ENCODE measurements around the gene CAPN2.
"Not testable (repeated sequence)": the region's sequence is repeated elsewhere in the genome, so short reads cannot be mapped to it uniquely, and the experiment has no call there.

CAPN2 gene

DNA sequence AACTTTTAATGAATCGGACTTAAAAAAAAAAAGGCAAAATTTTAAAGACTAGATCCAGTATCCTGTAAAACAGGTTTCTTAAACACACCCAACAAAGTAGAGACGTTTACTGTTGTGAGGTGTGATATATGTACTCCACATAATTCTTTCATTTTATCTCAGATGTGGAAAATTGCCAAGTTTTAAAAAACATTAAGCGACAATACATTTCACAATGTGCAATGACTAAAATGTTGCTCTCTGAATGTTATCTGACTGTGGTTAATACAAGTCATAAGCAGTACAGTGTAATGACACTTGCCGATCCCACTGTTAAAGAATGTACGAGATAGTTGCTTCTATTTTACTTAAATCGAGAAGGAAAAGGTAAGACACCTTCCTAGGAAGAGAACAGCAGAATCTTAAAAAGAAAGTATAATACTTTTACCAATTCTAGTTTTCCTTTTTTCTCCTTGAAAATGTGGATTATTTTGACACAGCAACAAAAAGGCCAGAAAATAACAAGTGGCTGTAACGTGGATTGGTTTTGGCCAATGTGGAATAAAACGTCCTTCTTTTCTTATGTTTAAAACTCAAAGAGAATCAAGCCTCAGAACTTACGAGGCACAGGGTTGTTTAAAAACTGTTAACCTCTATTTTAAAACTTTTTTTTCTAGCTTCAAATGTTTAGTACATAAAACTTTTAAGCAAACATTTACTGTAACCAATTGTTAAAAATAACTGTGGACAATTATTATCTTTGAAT lies 82.0 kb downstream of the CAPN2 start:
- DNase-seq = no peak

DNA sequence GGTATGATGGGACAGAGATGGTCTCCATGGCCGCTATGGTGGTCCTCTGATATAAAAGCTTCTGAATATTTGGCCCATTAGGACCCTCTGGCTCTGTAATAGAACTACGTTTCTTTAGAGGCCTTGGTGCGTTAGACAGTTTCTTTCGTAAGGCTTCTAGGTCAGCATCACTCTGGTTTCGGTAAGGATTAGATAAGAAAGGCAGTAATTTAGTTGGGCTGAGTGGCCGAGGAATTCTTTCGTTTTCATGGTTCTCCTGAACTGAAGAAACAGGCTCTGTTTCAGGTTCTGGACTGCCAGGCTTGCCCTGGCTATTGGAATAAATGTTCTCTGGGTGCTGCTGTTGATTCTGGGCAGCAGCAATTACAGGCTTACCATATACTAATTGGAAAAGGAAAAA lies 83.9 kb downstream of the CAPN2 start:
- no peak for DNase-seq

DNA sequence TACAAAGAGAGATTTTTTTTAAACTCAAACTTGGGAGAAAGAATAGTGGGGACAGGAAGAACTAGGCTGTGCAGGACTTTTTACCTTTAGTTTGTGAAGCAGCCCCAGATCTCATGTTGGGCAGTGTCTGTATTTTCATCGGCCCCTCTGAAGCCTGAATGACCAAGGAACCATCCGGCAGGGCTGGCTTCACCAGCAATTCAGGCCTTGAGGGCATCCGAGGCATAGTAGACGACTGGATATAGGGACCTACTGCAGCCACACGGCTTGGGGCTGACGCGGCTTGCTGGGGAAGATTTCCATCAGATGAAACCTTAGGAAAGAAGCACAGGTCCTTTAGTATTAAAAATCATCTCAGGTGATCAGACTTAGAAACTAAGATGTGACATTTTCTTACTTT lies 89.7 kb downstream of the CAPN2 start:
- DNase-seq = no peak

DNA sequence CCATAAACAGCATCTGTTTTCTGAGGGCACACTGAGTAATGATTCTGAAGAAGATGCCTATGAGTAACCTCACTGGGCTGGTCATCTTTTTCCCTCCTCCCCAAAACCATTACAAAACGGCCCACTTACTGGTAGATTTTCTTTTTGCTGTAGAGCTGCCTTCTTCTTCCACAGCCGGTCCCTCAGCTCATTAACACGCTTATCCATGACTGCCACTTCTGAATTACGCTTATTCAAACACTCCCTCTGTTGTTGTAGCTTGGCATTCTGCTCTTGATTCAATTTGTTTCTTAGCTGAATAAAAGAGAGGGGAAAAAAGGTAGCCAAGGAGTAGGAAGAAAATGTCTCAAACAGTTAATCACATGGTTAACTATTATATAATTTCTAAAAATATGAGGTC lies 90.3 kb downstream of the CAPN2 start:
- DNase-seq = no peak

DNA sequence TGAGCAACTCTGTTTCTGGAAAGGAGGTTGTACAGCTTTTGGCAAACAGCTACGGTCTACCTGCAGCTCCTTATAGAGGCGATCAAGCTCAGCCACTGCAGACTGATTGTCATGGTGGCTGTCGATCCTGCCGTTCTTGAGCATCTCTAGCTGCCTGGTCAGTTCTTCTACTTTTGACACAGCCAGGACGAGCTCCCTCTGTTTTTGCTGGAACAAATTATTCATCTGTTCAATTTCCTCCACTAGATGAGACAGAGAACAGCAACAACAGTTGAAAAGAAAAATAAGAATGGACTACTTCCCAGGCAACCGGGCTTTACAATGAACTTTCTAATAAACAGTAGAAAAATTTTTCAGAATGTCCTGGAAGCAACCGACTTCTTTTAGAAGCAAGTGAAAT lies 90.9 kb downstream of the CAPN2 start:
- DNase-seq = no peak

DNA sequence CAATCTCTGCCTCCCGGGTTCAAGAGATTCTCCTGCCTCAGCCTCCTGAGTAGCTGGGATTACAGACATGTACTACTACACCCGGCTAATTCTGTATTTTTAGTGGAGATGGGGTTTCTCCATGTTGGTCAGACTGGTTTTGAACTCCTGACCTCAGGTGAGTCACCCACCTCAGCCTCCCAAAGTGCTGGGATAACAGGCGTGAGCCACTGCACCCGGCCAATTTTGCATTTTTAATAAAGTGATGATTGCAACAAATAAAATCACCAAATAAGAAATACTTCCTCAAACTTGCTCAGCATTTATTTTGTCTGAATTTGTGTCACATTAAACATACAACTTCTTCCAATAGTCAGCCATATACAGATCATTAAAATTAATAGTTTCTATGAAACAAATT lies 97.6 kb downstream of the CAPN2 start:
- DNase-seq = not testable (repeated sequence)

DNA sequence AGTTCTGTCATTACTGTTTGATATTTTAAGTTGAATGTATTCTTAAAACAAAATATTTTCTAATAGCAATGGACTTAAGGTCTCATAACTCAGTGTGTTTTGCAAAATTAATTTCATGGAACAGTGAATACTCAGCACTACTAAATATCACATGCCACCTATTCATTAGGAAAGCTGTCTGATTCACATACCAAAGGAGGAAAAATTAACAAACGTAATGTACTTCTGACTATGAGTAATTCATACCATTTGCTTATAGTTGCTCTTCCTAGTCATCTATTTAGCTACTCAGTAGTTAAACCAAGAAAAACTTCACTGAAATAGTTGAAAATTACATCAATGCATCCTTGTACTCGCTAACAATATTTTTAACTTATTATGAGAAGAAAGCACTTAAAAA lies 98.2 kb downstream of the CAPN2 start:
- no peak for DNase-seq

DNA sequence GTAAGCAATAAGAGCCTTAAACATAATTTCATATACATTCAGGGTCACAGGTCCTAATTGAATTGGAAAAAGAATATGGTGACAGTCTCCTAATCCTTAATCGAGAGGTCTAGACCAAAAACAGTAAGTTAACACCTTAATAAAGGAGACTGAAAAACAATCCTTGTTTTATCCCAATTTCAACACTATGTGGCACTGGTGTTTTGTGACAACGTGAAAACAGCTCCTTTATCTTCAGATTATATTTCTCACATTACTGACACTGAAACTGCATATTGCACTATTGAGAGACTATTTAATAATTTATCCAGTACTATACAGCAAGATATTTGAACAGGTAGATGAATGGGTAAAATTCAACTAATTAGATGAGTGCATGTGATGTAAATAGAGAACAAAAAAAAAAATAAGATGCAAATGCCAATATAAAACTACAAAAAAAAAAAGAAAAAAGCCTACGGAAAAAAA lies 99.3 kb downstream of the CAPN2 start:
- peak; percentile 19 for DNase-seq

DNA sequence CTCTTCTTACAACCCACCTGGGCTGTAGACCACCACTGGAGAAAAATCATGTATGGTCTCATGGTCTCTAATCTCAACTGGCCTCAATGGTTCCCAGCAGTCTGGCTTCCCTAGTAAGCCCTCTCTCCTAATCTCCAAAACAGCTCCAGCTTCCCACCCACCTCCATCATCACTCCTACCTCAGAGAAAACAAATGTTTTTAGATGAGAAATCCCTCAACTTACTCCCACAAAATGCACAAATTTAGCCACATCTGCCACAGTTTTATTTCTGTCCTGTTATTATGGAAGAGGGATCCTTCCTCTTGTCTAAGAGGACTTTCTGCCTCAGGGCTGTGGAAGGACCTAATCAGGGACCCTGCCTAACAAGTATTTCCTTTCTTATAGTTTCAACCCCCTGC lies 101.3 kb downstream of the CAPN2 start:
- no peak for DNase-seq

DNA sequence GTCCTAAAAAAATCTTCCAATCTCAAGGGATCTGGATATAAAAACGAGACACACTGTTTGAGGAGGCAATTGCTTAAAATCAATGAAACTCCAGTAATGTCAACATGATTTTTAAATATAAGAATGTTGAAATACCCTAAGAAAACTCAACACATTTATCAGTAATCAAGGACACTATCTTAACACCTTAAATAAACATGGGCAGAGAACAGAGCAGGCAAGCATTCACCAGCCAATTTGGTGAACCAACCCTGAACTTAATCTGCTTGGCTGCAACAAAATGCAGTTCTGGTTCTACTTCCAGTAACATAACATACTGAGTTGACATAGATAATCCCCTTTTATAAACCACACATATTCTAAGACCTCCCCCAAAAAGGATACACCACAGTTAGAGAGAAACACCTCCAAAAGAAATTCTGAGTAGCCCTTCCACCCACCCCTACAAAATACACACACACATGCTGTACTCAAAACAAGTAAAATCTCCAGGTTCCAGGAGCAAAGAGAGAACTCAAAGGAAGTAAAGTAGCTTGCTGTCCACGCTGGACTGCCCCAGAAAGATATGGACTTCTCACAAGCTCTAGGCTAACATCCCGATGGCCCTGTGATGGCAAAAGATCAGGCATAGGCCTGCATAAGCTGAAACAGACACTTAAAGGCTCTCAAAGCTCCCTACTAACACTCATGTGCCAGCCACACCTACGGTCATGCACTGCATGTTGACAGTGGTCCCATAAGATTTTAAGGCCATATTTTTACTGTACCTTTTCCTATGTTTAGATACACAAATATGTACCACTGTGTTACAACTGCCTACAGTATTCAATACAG lies 102.9 kb downstream of the CAPN2 start:
- DNase-seq = no peak

DNA sequence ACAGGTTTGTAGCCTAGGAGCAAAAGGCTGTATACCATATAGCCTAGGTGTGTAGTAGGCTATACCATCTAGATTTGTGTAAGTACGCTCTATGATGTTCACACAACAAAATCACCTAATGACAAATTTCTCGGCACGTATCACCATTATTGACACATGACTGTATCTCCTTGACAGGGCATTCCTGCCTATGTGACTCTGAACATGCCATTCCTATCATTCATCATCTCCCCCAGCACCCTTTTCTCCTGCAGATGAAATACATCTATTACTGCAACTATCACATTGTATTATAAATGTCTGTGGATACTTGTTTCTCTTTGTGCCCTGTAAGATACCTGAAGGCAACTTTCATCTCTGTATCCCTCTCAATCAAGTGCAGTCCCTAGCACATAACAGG lies 103.5 kb downstream of the CAPN2 start:
- no peak for DNase-seq

DNA sequence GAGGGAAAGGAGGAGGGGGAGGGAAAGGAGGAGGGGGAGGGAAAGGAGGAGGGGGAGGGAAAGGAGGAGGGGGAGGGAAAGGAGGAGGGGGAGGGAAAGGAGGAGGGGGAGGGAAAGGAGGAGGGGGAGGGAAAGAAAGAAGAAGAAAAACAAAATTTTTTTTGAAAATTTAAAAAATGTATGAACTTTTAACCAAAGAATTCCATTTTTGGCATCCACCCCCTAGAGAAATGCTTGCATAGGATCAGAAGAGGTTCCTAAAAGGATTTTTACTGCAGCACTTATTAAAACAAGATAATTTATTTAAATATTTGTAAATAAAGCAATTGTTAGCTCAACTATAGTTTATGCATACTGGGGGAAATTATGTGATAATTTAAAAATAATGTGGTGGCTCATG lies 104.9 kb downstream of the CAPN2 start:
- not testable (repeated sequence) for DNase-seq

DNA sequence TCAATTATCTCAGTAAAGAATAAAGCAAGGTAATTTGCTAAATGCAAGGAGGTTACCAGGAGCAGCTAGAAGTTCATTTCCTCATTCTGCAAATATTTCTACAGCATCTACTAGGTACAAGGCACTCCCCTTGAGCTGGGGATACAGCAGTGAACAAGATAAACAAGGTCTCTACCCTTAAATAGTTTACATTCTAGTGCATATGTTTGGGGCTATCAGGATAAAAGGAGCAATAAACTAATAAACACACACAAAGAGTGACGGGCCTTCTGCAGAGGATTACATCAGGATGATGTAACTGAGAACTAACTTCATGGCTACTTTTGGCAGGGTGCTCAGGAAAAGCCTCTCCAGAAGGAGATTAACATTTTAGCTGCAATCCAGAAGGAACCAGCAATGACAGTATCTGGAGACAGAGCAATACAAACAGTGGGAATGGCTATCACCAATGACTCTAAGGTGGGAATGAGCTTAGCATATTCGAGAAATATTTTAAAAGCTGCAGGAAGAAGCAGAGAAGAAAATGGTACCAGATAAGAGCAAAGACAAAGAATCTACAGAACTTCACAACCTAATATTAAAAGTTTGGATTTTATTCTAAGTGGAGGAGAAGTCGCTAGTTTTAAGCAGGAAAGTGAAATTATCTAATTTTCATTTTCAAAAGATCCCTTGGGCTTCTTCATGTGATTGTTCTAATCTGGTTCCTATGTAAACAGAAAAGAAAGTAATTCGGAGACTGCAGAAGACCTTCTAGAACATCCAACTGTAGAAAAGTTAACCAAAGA lies 107.6 kb downstream of the CAPN2 start:
- no peak for DNase-seq

DNA sequence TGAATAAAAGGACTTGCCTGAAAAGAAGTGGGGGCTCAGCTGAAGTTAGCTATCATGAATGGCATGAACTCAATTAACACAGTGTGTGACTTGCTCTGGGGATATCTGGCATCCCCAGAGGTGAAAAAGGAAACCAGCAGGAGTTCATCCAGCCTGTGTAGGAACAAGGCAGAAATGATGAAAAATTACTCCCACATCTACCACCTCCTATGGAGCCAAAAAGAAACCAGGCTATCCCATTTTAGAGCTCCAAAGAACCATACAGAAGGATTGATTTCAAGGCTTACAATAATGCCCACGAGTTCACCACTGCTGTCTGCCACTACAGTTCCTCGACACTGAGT lies 108.1 kb downstream of the CAPN2 start:
- DNase-seq = no peak

DNA sequence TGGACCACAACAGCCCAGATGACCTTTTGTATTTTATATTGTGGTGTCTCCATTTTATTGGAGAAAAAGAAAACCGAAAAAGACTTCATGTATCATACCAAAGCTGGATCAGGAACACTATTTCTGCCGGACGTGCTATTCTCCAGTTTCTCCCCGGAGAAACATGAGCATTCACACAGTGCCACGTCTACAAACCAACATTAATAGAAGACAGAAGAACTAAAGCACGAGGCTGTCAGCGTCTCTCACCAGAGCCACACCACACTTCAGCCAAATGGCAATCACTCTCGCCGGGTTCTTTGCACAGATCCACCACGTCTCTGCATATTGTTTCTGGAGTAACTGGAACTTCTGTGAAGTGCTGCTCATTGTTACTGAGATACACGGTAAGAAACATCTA lies 108.6 kb downstream of the CAPN2 start:
- no peak for DNase-seq

DNA sequence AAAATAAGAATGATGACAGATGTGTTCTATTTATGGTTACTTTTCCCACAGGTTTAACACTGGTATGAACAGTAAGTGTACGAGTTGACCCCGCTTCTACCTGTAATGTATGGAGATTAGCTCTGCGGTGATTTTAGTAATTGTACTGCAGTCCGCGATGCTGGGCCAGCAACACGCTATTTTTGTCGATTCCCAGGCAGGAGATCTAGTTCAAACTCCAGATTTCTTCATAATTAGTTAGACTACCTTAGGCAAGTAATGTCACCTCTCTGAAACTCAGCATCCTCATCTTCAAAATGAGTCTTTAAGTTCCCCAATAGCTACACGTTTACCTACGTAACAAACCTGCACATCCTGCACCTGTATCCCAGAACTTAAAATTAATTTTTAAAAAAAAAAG lies 111.9 kb downstream of the CAPN2 start:
- DNase-seq = no peak

DNA sequence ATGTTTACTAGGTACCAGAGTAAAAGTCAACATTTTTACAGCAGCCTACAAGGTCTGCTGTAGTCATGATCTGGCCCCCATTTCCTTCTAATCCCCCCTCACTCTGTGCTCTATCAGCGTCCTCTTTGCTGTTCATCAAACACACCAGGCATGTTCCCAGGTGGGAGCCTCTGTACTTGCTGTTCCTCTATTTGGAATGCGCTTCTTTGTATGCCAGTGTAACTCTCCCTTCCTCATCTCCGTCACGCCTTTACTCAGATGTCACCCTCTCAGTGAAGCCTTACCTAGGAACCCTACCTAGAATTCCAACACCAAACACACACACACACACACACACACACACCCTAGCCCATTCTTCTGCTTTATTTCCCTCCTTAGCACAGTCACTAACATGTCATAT lies 112.4 kb downstream of the CAPN2 start:
- DNase-seq = no peak

Measured in DMS153 (cell line).